ENCODE measurements around the gene SLC9C2.
"Not testable (repeated sequence)": the region's sequence is repeated elsewhere in the genome, so short reads cannot be mapped to it uniquely, and the experiment has no call there.

DNA sequence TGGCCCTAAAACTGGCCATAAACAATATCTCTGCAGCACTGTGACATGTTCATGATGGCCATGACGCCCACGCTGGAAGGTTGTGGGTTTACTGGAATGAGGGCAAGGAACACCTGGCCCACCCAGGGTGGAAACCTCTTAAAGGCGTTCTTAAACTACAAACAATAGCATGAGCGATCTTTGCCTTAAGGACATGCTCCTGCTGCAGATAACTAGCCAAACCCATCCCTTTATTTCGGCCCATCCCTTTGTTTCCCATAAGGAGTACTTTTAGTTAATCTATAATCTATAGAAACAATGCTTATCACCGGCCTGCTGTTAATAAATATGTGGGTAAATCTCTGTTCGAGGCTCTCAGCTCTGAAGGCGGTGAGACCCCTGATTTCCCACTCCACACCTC lies 109.7 kb downstream of the SLC9C2 start:
- TF ChIP-seq, protein P1, sequence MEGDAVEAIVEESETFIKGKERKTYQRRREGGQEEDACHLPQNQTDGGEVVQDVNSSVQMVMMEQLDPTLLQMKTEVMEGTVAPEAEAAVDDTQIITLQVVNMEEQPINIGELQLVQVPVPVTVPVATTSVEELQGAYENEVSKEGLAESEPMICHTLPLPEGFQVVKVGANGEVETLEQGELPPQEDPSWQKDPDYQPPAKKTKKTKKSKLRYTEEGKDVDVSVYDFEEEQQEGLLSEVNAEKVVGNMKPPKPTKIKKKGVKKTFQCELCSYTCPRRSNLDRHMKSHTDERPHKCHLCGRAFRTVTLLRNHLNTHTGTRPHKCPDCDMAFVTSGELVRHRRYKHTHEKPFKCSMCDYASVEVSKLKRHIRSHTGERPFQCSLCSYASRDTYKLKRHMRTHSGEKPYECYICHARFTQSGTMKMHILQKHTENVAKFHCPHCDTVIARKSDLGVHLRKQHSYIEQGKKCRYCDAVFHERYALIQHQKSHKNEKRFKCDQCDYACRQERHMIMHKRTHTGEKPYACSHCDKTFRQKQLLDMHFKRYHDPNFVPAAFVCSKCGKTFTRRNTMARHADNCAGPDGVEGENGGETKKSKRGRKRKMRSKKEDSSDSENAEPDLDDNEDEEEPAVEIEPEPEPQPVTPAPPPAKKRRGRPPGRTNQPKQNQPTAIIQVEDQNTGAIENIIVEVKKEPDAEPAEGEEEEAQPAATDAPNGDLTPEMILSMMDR (IDR thresholded peaks at IDR 0.05 in 4 of 5, conservative IDR thresholded peaks at IDR 0.05 in 1 of 5), result not testable (repeated sequence)
- not testable (repeated sequence) for TF ChIP-seq POLR2A (IDR thresholded peaks at IDR 0.05)
